HG03571 (cell line): ENCODE data around the gene OR2H2.

Experiments
- ATAC-seq: cut with Tn5 transposase; IDR thresholded peaks from one replicate; pipeline ENCODE4 v1.9.1; 2021; ENCODE audit not compliant: unreplicated experiment

OR2H2 gene

DNA sequence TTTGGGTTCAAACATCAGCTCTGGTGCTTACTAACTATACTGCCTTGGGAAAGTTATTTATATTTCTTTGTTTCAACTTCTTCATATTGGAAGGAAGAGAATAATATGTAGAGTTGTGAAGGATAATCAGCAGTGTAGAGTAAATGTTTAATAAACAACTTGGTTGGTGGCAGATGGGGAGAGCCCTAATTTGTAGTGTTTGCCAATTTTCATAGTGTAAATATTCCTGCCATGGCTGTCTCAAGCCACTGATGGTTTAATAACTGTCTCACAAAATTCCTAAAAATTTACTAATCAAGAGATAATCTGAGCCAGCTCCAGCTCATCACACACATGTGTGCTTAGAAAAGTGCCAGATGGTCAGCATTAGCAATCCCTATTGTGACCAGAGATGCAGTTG is at the start of gene OR2H2:
TSS of gene OR2H2 (plus strand) at position 301 of the 400 bp plus-strand sequence. CDS start 2,824 bp downstream, outside the sequence.
- ATAC-seq: no peak

DNA sequence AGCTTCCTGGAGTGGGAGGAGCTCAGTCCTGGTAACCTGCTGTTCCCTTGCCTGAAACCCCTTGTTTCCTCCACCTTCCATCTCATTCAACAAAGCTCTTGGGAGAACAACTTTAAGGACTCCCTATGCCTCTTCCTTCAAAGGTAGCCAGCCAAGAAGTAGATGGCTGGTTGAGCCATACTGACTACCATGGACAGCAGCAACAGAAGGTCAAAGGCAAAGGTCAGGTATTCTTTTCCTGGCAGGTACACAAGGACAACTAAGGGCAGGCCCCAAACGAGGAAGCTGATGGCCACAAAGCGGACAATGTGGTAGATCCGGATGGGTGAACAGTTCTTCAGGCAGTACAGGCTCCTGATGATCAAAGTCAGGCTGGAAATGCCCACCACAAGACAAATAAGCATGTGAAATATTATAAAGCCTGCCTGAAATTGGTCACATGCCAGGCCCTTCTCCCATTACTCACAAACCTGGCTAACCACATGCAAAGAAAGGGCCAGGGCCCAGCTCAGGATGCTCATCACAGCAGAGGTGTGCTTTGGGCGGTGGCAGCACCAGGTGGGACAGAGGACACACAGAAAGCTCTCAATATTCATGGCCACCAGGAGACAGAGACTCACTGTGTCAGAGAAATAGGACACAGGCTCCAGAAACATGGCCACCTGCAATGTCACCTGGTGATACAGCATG is 47.1 kb upstream of the OR2H2 start:
- ATAC-seq: no peak

- ATAC-seq: no peak
Observed at GRCh38 chr6:29547573-29547972, 37.3 kb upstream of the OR2H2 start.

- ATAC-seq: peak; percentile 80
Observed at GRCh38 chr6:29552512-29553051, 32.3 kb upstream of the OR2H2 start.

GRCh38 chr6:29553268-29554057 is 31.5 kb upstream of the OR2H2 start:
- ATAC-seq: no peak

GRCh38 chr6:29554764-29555163 is 30.2 kb upstream of the OR2H2 start:
- no peak for ATAC-seq

GRCh38 chr6:29557320-29557719 is 27.6 kb upstream of the OR2H2 start:
- ATAC-seq: no peak

DNA sequence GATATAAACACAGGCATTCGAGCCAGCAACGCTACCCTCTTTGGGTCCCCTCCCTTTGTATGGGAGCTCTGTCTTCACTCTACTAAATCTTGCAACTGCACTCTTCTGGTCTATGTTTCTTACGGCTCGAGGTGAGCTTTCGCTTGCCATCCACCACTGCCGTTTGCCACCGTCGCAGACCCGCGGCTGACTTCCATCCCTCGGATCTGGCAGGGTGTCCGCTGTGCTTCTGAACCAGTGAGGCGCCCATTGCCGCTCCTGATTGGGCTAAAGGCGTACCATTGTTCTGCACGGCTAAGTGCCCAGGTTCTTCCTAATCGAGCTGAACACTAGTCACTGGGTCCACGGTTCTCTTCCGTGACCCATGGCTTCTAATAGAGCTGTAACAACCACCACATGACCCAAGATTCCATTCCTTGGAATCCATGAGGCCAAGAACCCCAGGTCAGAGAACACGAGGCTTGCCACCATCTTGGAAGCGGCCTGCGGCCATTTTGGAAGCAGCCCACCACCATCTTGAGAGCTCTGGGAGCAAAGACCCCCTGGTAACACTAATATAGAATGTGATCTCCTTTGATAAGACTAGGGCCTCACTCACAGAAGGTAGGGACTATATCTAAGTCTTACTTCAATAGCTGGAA is 26.4 kb upstream of the OR2H2 start:
- ATAC-seq: no peak

DNA sequence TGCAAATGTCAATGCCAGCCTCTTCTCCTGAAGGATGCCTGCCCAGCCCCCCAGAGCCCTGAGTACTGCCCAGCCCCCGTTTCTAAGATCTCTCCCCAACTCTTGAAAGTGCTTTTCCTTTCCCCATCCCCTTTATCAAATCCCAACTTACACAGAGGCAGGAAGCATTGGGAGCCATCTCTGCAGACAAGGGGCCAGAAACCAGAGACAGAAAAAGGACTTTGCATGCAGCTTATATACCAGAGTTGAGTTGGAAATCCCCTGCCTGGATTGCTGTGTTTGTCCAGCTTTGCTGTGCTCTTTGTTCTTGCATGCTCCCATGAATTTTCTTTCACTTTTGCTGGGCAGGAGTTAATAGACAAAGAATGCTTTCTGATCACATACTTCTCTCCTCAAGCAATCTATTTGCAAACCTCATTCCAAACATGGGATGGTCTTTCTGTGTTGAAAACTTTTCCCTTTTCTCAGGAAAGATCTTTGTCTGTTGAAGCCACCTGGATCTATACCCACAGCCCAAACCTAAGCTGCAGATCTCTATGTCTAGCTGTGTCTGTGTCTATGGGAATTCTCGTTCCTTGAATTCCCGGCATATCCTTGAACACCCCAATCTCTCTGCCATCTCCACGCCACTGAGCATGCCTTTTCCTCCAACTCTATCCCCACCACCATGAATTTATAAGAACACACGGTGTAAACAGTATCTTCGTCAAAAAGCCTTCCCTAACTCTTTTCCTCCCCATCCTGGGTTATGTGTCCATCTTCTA is 25.2 kb upstream of the OR2H2 start, which contains the start of gene UBD:
TSS of gene UBD (minus strand) at position 209 of the 764 bp plus-strand sequence. CDS start at position 178, 31 bp downstream.
- no peak for ATAC-seq

GRCh38 chr6:29561091-29561490 is 23.8 kb upstream of the OR2H2 start:
- no peak for ATAC-seq

- no peak for ATAC-seq
Observed at GRCh38 chr6:29561606-29562181, 23.2 kb upstream of the OR2H2 start.

DNA sequence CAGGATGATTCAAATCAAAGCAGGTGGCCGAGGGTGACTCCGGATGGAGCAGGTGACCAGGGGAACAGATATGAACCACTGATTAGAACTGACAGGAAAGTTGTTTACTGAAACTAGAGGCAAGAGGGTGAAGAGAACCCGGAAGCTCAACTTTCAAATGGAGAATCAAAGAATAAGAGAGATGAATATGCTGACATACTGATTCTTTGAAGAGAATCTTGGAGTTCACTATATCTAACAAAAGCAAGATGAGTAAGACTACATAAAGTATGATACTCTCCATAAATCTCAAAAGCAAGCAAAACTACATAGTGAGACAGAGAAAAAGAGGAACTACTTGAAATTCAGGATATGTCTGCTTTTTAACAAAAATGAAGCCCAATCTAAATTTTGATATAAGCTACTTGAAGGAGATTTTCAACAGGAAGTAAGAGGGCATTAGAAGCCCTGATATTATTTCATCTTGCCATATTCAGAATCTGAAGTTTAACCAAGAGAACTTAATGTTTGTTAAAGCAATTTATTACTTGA is 21.4 kb upstream of the OR2H2 start:
- no peak for ATAC-seq

- no peak for ATAC-seq
Observed at GRCh38 chr6:29564875-29565274, 20.0 kb upstream of the OR2H2 start.

DNA sequence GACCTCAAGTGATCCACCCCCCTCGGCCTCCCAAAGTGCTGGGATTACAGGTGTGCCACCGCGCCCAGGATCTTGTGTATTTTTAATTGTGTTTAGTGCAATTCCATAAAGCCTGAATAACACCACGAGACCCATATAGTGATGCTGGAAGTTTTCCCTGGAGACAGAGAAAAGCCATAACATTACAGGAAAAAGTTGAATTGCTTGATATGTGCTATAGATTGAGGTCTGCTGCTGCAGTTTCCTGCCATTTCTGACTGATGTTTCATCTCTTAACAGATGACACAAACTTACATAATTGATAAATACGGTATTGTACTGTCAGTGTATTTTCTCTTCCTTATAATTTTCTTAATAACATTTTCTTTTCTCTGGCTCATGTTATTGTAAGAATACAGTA is 18.1 kb upstream of the OR2H2 start:
- no peak for ATAC-seq

DNA sequence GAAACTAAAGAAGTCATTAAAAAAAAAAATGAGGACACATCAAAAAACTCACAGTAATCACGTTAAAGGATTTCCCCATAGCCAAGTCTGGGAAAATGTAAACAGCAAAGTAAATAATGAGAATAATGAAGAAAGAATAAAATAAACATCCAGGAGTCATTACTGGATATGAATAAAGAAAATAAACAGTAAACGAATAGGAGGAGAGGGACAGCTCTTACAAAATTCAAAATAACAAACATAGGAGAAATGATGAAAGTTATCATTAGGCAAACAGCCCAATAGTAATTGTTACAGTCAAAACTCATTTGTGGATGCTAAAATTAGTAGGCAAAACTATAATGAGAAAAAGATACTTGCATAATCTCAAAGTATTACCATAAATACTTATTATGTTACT is 17.4 kb upstream of the OR2H2 start:
- no peak for ATAC-seq

DNA sequence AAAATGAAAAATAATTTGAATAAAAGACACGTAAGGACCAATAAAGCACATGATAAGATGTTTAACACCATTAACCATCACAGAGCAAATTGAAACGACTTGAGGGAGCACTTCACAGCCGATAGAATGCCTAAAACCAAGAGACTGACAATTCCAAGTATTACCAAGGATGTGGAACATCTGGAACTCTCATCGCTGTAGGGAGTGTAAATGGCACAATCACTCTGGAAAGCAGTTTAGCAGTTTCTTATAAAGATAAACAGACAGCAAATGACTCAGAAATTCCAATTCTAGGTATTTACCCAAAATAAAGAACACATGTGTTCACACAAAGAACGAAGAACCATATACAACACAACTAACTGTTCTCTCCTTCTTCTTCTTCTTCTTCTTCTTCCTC is 16.9 kb upstream of the OR2H2 start:
- ATAC-seq: no peak

- no peak for ATAC-seq
Observed at GRCh38 chr6:29576056-29576455, 8.9 kb upstream of the OR2H2 start.

DNA sequence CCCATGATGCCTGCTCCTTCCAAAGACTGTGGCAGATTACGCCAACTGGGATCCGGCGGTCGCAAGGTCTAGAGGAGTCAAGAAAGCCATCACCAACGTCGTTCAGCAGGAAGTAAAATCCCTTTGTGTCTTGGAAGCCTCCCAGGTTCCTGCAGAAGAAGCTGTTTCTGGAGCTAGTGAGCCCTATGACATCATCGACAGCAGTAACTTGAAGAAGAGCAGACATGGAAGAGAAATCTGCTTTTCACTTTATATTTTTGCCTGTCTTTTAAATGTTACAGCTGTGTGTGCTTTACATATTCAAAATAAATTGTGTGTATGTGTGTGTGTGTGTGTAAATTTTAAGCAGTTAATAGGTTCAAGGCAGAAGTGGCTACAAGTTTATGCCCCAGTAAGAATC is 7.4 kb upstream of the OR2H2 start:
- ATAC-seq: no peak

DNA sequence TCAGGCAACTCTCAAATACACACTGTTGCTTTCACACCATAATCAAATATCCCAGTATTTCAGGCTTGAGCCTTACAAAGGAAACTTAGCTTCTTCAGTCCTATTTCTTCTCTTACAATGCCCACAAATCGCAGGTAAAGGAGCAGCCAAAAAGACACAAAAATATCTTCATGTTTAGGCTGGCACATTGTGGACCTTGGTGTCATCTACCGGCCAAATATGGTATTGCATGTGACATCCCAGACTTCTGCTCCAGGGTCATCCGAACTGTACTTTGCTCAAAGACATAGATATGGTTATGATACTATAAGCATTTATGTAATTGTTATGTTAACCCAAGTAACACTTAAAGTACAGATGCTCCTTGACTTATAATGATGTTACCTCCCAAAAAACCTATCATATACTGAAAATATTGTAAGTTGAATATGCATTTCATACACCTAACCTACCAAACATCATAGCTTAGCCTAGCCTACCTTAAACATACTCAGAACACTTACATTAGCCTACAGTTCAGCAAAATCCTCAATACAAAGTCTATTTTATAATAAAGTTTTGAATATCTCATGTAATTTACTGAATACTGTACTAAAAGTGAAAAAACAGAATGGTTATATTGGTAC is 4.6 kb downstream of the OR2H2 start:
- no peak for ATAC-seq
